Measurements from ENCODE around the gene LMX1A. TPM values are rescaled to one million over a fixed set of nuclear protein-coding genes. Genes with fewer than 3 reads are reported as not detected.
A peak's percentile ranks its signal among the peaks of the same experiment; 100 is the strongest.

LMX1A gene
- total and polyA plus RNA-seq, 8 donors, result not detected

DNA sequence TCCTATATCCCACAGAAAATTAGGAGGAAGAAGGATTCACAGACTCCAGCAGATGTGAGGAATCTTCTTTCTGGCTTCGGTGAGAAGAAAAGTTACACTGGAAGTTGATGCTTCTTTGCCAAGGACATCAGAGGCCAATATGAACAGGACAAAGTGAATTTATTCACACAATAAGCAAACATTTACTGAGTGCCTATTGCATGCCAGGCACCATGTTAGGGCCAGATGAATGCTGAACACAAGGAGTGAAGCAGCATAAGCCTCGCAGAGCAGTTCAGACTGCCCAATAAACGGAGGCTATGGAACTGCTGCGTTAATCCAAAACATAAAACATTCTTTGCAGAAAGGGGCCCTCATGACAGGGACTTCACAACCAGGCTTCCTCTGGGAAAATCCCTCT is 114.6 kb downstream of the LMX1A start:
- DNase-seq (no peak), ATAC-seq (no peak)
- intact Hi-C loops (cut with DNase I), result no loop called here
- Histone ChIP-seq H3K9me3 (no peaks in the 10 kb centered on the region), H3K27me3 (peaks cover under 1 to 35% of the 10 kb centered on the region in 2 donors), H3K36me3 (no peaks in the 10 kb centered on the region), H3K4me1 (no peaks in the 10 kb centered on the region), H3K27ac (no peak overlapping the region), H3K4me3 (no peak overlapping the region)
- TF ChIP-seq CTCF (IDR thresholded peaks at IDR 0.05), result no peak

GRCh38 chr1:165241321-165241720 is 115.2 kb downstream of the LMX1A start:
- H3K27me3 ChIP-seq, result peaks cover 7 to 41% of the 10 kb centered on the region in 2 donors
- no peaks in the 10 kb centered on the region for H3K4me1 ChIP-seq
- H3K27ac ChIP-seq, result no peak overlapping the region
- no peak for DNase-seq
- no peaks in the 10 kb centered on the region for H3K9me3 ChIP-seq
- TF ChIP-seq CTCF (IDR thresholded peaks at IDR 0.05), result no peak
- intact Hi-C loops (cut with DNase I), result no loop called here
- H3K36me3 ChIP-seq, result no peaks in the 10 kb centered on the region
- no peak for ATAC-seq
- no peak overlapping the region for H3K4me3 ChIP-seq

DNA sequence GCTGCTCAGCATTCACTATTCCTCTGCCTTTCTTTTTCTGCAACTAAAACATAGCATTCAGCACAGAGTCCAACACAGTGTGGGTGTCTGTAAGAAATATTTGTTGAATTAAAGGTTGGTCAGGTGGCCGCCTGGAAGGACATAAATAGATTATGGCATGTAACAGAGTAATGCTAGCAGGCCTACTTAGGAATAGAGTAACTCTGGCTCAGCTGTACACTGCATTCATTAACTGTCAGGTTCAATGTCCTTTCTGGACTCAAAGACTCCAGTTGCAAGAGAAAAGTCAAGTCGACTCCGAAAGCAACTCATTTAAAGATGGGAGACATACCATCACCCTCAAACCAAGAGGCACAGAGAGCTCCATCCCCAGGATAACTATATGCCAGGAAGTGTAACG is 116.0 kb downstream of the LMX1A start:
- no peaks in the 10 kb centered on the region for H3K4me1 ChIP-seq
- peaks cover 15 to 49% of the 10 kb centered on the region in 2 donors for H3K27me3 ChIP-seq
- no peaks in the 10 kb centered on the region for H3K9me3 ChIP-seq
- TF ChIP-seq CTCF (IDR thresholded peaks at IDR 0.05), result no peak
- intact Hi-C loops (cut with DNase I), result no loop called here
- H3K27ac ChIP-seq, result no peak overlapping the region
- DNase-seq (no peak), ATAC-seq (no peak)
- no peak overlapping the region for H3K4me3 ChIP-seq
- no peaks in the 10 kb centered on the region for H3K36me3 ChIP-seq

- H3K4me1 ChIP-seq, result no peaks in the 10 kb centered on the region
- peaks cover 22 to 55% of the 10 kb centered on the region in 2 donors for H3K27me3 ChIP-seq
- intact Hi-C loops (cut with DNase I), result no loop called here
These were observed 116.6 kb downstream of the LMX1A start for GRCh38 chr1:165239873-165240272.

DNA sequence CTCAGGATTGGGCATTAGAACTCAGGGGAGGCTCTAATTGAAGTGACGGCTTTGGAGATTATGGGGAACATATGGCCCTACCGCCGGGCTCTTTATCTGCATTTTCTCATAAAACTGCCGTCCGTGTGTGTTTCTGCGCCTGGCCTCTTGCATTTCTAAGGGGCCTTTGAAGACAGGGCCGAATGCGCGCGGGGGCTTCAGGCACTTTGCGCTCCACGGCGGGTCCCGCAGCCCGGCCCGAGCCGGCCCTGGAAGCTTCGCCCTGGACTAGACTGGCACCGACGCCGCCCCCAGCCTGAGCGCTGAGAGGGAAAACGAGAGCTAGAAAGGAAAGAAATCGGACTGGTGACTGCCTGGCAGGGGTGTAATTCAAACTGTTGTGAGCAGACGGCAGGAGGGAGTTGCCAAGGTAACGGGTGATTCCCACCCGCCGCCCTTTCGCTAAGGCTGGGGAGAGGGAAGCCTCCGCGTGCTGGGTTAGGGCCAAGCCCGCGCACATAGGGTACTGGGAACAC is 120.7 kb downstream of the LMX1A start:
- Histone ChIP-seq H3K36me3 (no peaks in the 10 kb centered on the region), H3K4me3 (peak overlapping the region in 1 of 2 donors; percentile 20), H3K9me3 (no peaks in the 10 kb centered on the region), H3K27me3 (peaks cover 36 to 75% of the 10 kb centered on the region in 2 donors), H3K4me1 (no peaks in the 10 kb centered on the region), H3K27ac (no peak overlapping the region)
- DNase-seq (peak in 1 of 4 donors; percentile 17), ATAC-seq (peak; percentile 37)
- intact Hi-C loops (cut with DNase I), result no loop called here
- no peak for TF ChIP-seq CTCF (IDR thresholded peaks at IDR 0.05)

More at GRCh38 chr1:165239873-165240272, 116.6 kb downstream of the LMX1A start:
- no peaks in the 10 kb centered on the region for H3K9me3 ChIP-seq
- H3K27ac ChIP-seq, result no peak overlapping the region
- ATAC-seq, result no peak
- no peaks in the 10 kb centered on the region for H3K36me3 ChIP-seq
- DNase-seq, result no peak
- no peak overlapping the region for H3K4me3 ChIP-seq
- TF ChIP-seq CTCF (IDR thresholded peaks at IDR 0.05), result no peak

All from left lung (tissue), 10 donors.